Sciatic nerve (tissue), 2 donors: Measurements from ENCODE around the gene ATOH8. TPM values are rescaled to one million over a fixed set of nuclear protein-coding genes. Genes with fewer than 3 reads are reported as not detected.
A peak's percentile ranks its signal among the peaks of the same experiment; 100 is the strongest.

ENCODE experiments used
- ATAC-seq: fragments of 200-7000 bp; cut with Tn5 transposase; one replicate; pipeline ENCODE4 v1.9.1; 2020; ENCODE audit warnings: mild to moderate bottlenecking, moderate library complexity
- DNase-seq: peaks from one replicate; pipeline ENCODE4 v3.0.0-alpha.2; 2020; ENCODE audit warnings: low spot score
- intact Hi-C: fragments of 100-400 bp; cut with DNase I; formaldehyde crosslinking; loops from one replicate; pipeline ENCODE4 v1.14.2; 2022
- total RNA-seq: library from RNA; stranded (reverse); fragmentation: NEBNext Ultra II Directional; extraction: Animal tissue kit (Norgen Biotek cat#: 25700); gene quantifications from one replicate; pipeline ENCODE4 v1.2.1, GENCODE V29; 2021
- donor health status: DM: no; HTN: no; CAD: no.
- donor health status: DM: no; HTN: no; CAD: no.

Gene ATOH8
- total RNA-seq, 1 donor from 2014 or later, result 57.2 TPM

GRCh38 chr2:85791704-85792565 is 38.1 kb downstream of the ATOH8 start:
- ATAC-seq (peak; percentile 6), DNase-seq (peak; percentile 54)
- intact Hi-C loops, result no loop called here

GRCh38 chr2:85792783-85793441 is 39.1 kb downstream of the ATOH8 start:
- ATAC-seq, result peak; percentile 53
- intact Hi-C loops, result no loop called here
- DNase-seq, result no peak

DNA sequence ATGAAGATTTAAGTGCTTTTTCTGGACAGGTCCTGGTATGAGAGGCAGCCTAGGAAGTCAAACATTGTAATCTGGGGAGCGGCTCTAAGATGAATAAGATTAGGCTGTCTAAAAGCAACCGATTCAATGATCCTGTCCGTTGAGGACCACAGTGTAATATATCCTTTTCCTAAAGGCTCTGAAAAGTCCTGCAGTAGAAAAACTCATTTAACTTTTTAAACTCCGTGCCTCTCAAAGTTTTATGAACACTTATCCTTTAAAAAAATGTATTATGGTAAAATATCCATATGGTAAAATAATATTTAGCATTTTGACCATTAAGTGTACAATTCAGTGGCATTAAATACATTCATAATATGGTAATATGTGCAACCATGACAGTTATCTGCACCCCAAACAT is 39.8 kb downstream of the ATOH8 start:
- intact Hi-C loops, result no loop called here
- DNase-seq (no peak), ATAC-seq (peak; percentile 31)

DNA sequence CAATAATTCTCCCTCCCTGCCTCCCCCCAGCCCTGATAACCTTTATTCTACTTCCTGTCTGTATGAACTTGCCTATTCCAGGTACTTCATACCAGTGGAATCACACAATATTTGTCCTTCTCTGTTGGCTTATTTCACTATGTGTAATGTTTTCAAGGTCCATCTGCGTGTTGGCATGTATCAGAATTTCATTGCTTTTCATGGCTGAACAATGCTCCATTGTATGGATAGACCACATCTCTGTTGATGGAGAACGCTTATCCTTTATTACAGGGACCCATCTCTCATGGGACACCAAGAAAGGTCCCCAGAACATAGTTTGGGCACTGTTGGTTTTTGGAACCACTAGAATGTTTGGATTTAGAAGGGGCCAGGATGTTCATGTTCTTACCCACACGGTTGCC is 40.2 kb downstream of the ATOH8 start:
- intact Hi-C loops, result no loop called here
- no peak for ATAC-seq

GRCh38 chr2:85794491-85795121 is 40.8 kb downstream of the ATOH8 start:
- ATAC-seq (peak; percentile 15), DNase-seq (no peak)
- intact Hi-C loops, result no loop called here

More for the DNA sequence above, 40.2 kb downstream of the ATOH8 start:
- DNase-seq, result no peak

GRCh38 chr2:85795331-85796045 is 41.7 kb downstream of the ATOH8 start:
- DNase-seq (no peak), ATAC-seq (peak; percentile 1)
- intact Hi-C loops, result no loop called here

GRCh38 chr2:85796046-85796340 is 42.2 kb downstream of the ATOH8 start:
- ATAC-seq (no peak), DNase-seq (no peak)
- intact Hi-C loops, result no loop called here

- no peak for DNase-seq
- peak; percentile 8 for ATAC-seq
- intact Hi-C loops, result no loop called here
Observed at GRCh38 chr2:85796341-85797262, 42.8 kb downstream of the ATOH8 start.

- ATAC-seq (no peak), DNase-seq (no peak)
- intact Hi-C loops, result no loop called here
Observed at GRCh38 chr2:85797263-85797660, 43.5 kb downstream of the ATOH8 start.

DNA sequence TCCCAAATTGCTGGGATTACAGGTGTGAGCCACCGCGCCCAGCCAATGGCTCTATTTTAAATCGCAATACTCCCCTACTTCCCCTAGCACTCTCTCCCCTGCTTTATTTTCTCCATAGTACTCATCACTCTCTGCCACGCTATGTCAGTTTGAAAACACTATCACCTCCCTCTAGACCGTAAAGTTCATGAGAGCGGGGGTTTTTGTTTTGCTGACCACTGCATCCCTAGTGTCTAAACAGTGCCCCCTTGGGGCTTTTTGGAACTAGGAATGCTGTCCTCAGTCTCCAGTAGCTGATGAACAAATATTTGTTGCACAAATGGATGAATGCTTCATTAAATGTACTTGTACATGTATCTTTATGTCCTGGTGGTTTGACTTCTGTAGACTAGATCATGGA is 44.1 kb downstream of the ATOH8 start:
- DNase-seq (no peak), ATAC-seq (no peak)
- intact Hi-C loops, result no loop called here

- ATAC-seq, result no peak
- intact Hi-C loops, result no loop called here
Observed at GRCh38 chr2:85799215-85799956, 45.6 kb downstream of the ATOH8 start.

DNA sequence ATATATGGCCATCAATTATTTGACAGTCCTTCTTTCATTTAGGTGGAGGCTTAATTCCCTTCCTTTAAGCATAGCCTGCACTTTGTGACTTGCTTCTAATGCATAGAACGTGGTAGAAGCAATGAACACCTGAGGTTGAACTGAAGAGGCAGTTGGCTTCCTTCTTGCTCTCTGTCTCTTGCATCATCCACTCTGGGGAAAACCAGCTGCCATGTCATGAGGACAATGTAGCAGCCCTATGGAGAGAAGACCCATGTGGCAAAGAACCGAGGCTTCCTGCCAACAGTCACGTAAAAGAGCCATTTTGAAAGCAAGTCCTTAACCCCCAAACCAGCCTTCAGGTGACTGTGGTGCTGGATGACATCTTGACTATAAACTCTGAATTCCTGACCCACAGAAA is 46.8 kb downstream of the ATOH8 start:
- no peak for ATAC-seq
- DNase-seq, result no peak
- intact Hi-C loops, result no loop called here

More at GRCh38 chr2:85799215-85799956, 45.6 kb downstream of the ATOH8 start:
- DNase-seq, result no peak

GRCh38 chr2:85801871-85802270 is 48.1 kb downstream of the ATOH8 start:
- ATAC-seq, result no peak
- intact Hi-C loops, result no loop called here
- DNase-seq, result no peak

- ATAC-seq, result no peak
- DNase-seq, result no peak
- intact Hi-C loops, result no loop called here
Observed at GRCh38 chr2:85802354-85803103, 48.7 kb downstream of the ATOH8 start.

DNA sequence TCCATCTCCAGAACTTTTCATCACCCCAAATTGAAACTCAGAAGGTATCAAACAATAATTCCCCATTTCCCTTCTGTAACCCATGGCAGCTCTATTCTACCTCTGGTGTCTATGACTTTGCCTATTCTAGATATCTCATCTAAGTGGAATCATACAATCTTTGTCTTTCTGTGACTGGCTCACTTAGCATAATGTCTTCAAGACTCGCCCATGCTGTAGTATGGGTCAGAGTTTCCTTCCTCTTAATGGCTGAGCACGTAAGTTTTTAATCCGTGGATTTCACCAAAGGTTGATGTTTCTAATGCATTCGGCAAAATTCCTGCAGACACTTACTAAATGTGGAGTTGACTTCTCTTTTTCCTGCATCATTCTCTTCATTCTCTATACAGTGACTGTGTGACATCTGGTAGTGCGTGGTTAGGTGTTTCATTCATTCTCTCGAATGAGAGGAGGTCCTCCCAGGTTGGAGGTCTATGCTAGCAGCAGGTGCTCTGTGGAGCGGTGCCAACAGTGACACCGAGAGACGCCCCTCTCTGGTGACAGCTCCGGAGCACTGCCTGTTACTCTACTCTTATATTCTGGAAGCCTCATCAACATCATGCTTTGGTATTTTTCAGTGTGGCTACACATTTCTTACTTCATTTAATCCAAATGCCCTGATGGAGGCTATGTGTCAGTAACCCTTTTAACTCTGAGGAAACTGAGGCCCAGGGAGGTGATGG is 50.1 kb downstream of the ATOH8 start:
- ATAC-seq (no peak), DNase-seq (no peak)
- intact Hi-C loops, result no loop called here

- ATAC-seq (peak; percentile 21), DNase-seq (no peak)
- intact Hi-C loops, result no loop called here
Observed at GRCh38 chr2:85804583-85804982, 50.8 kb downstream of the ATOH8 start.
